IMR-90 (cell line): ENCODE measurements around the gene GHDC. TPM values are rescaled to one million over a fixed set of nuclear protein-coding genes. Genes with fewer than 3 reads are reported as not detected.

Experiments used
- ATAC-seq: fragments of 200-7000 bp; cut with Tn5 transposase; 2 replicates; pipeline ENCODE4 v1.9.1; 2020; ENCODE audit warnings: low read depth, mild to moderate bottlenecking, moderate library complexity
- BruUV-seq: library from RNA; stranded (reverse); fragments of 400-500 nt; replicated peaks from 2 replicates; lab custom pipeline; 2021; lab: Mats Ljungman, UMichigan
- CTCF ChIA-PET: fragments of 300-600 bp; formaldehyde crosslinking; extraction: SDS; loops from one replicate; lab custom pipeline; 2021; ENCODE audit warnings: antibody characterized with exemption; lab: Yijun Ruan, JAX
- POLR2A ChIA-PET: fragments of 300-600 bp; sonication (Branson Sonifier 250); formaldehyde crosslinking; loops from one replicate; lab custom pipeline; 2022; ENCODE audit warnings: antibody characterized with exemption; ENCODE audit not compliant: unreplicated experiment; lab: Charles Lee
- DNase-seq: peaks from one replicate; pipeline ENCODE4 v3.0.0; 2013
- H2AFZ ChIP-seq: replicated peaks from 2 replicates; pipeline ENCODE3; 2013; ENCODE audit warnings: low read length, mild to moderate bottlenecking; ENCODE audit not compliant: poor library complexity
- H2AK5ac ChIP-seq: 2 replicates; pipeline ENCODE4 v1.6.1; 2013; ENCODE audit warnings: low read depth, low read length, inconsistent platforms
- H2AK9ac ChIP-seq: replicated peaks from 2 replicates; pipeline ENCODE3; 2013; ENCODE audit warnings: mild to moderate bottlenecking, low read depth, low read length, moderate library complexity; ENCODE audit not compliant: poor library complexity
- H2BK120ac ChIP-seq: 2 replicates; pipeline ENCODE4 v1.6.1; 2013; ENCODE audit warnings: low read depth, low read length, inconsistent platforms
- H2BK15ac ChIP-seq: 3 replicates; pipeline ENCODE4 v1.6.1; 2013; ENCODE audit warnings: low read depth, low read length, inconsistent platforms
- H2BK20ac ChIP-seq: 2 replicates; pipeline ENCODE4 v1.6.1; 2013; ENCODE audit warnings: low read depth, mild to moderate bottlenecking, inconsistent platforms, low read length, moderate library complexity
- H2BK5ac ChIP-seq: 2 replicates; pipeline ENCODE4 v1.6.1; 2013; ENCODE audit warnings: mild to moderate bottlenecking, low read depth, low read length, inconsistent platforms; ENCODE audit not compliant: poor library complexity, severe bottlenecking
- H3K14ac ChIP-seq: replicated peaks from 2 replicates; pipeline ENCODE4 v1.6.1; 2013; ENCODE audit warnings: low read depth, low read length, inconsistent platforms
- H3K18ac ChIP-seq: 2 replicates; pipeline ENCODE4 v1.6.1; 2013; ENCODE audit warnings: low read depth, low read length, control low read depth
- H3K23ac ChIP-seq: 2 replicates; pipeline ENCODE4 v1.6.1; 2013; ENCODE audit warnings: low read depth, low read length, inconsistent platforms
- H3K27ac ChIP-seq: 2 replicates; pipeline ENCODE4 v1.5.1; 2013; ENCODE audit warnings: mild to moderate bottlenecking, control low read depth, low read length; ENCODE audit not compliant: insufficient read depth
- H3K27me3 ChIP-seq: 2 replicates; pipeline ENCODE4 v1.6.1; 2013; ENCODE audit warnings: low read length; ENCODE audit not compliant: control insufficient read depth, insufficient read depth
- H3K36me3 ChIP-seq: 2 replicates; pipeline ENCODE4 v1.6.1; 2013; ENCODE audit warnings: low read length, mixed read lengths; ENCODE audit not compliant: control insufficient read depth, insufficient read depth
- H3K4ac ChIP-seq: 2 replicates; pipeline ENCODE4 v1.6.1; 2013; ENCODE audit warnings: low read depth, low read length, inconsistent platforms
- H3K4me1 ChIP-seq: 2 replicates; pipeline ENCODE4 v1.6.1; 2013; ENCODE audit warnings: low read length, mixed read lengths; ENCODE audit not compliant: control insufficient read depth, insufficient read depth
- H3K4me2 ChIP-seq: 2 replicates; pipeline ENCODE4 v1.6.1; 2013; ENCODE audit warnings: low read depth, mild to moderate bottlenecking, control low read depth, low read length, moderate library complexity
- H3K4me3 ChIP-seq: 2 replicates; pipeline ENCODE4 v1.5.1; 2013; ENCODE audit warnings: low read depth, mild to moderate bottlenecking, control low read depth, low read length, moderate library complexity; ENCODE audit not compliant: insufficient read depth
- H3K56ac ChIP-seq: 2 replicates; pipeline ENCODE4 v1.6.1; 2013; ENCODE audit warnings: low read length, inconsistent platforms; ENCODE audit not compliant: insufficient read depth; ENCODE audit errors: extremely low read depth
- H3K79me1 ChIP-seq, 2 experiments: 2 replicates each; pipeline ENCODE4 v1.6.1; 2013; ENCODE audit warnings: low read length in 2 of 2, inconsistent platforms in 1 of 2, low read depth in 1 of 2
- H3K9ac ChIP-seq: 2 replicates; pipeline ENCODE4 v1.6.1; 2013; ENCODE audit warnings: low read depth, low read length, control low read depth
- H3K9me1 ChIP-seq: 2 replicates; pipeline ENCODE4 v1.6.1; 2013; ENCODE audit warnings: low read length, inconsistent platforms; ENCODE audit not compliant: insufficient read depth
- H3K9me3 ChIP-seq: 2 replicates; pipeline ENCODE4 v1.6.1; 2013; ENCODE audit warnings: low read length; ENCODE audit not compliant: control insufficient read depth, insufficient read depth
- H4K20me1 ChIP-seq: 2 replicates; pipeline ENCODE4 v1.6.1; 2013; ENCODE audit warnings: low read length, inconsistent platforms; ENCODE audit not compliant: insufficient read depth
- H4K5ac ChIP-seq: 2 replicates; pipeline ENCODE4 v1.6.1; 2013; ENCODE audit warnings: mild to moderate bottlenecking, low read depth, low read length, control low read depth
- H4K8ac ChIP-seq, 2 experiments: 2 replicates each; pipeline ENCODE4 v1.6.1; 2013; ENCODE audit warnings: low read depth in 2 of 2, low read length in 2 of 2, control low read depth in 1 of 2, inconsistent platforms in 1 of 2
- H4K91ac ChIP-seq: 2 replicates; pipeline ENCODE4 v1.6.1; 2013; ENCODE audit warnings: low read depth, low read length, inconsistent platforms; ENCODE audit not compliant: insufficient read depth
- BHLHE40 ChIP-seq: fragments of 150-350 bp; IDR thresholded peaks from 2 replicates; pipeline ENCODE4 v1.6.1; 2016; ENCODE audit warnings: mild to moderate bottlenecking, low read depth, low read length
- CEBPB ChIP-seq: IDR thresholded peaks from 2 replicates; pipeline ENCODE4 v1.6.1; 2012; ENCODE audit warnings: low read depth, low read length, improper control_type of control experiment
- CHD1 ChIP-seq: IDR thresholded peaks from 2 replicates; pipeline ENCODE4 v1.6.1; 2012; ENCODE audit warnings: low read depth, low read length, improper control_type of control experiment
- FOS ChIP-seq: fragments of 150-350 bp; IDR thresholded peaks from 2 replicates; pipeline ENCODE4 v1.6.1; 2016; ENCODE audit warnings: low read depth, low read length
- MAFK ChIP-seq: IDR thresholded peaks from 2 replicates; pipeline ENCODE4 v1.6.1; 2012; ENCODE audit warnings: low read depth, low read length, improper control_type of control experiment
- MAZ ChIP-seq: IDR thresholded peaks from 2 replicates; pipeline ENCODE4 v1.6.1; 2012; ENCODE audit warnings: low read depth, mild to moderate bottlenecking, low read length, improper control_type of control experiment, moderate library complexity, borderline replicate concordance
- POLR2A ChIP-seq: IDR thresholded peaks from 2 replicates; pipeline ENCODE4 v1.6.1; 2012; ENCODE audit warnings: mild to moderate bottlenecking, low read depth, low read length
- RAD21 ChIP-seq: IDR thresholded peaks from 2 replicates; pipeline ENCODE4 v1.6.1; 2012; ENCODE audit warnings: low read length, improper control_type of control experiment
- RCOR1 ChIP-seq: IDR thresholded peaks from 2 replicates; pipeline ENCODE4 v1.6.1; 2012; ENCODE audit warnings: mild to moderate bottlenecking, low read length, improper control_type of control experiment; ENCODE audit not compliant: insufficient replicate concordance
- RFX5 ChIP-seq: IDR thresholded peaks from 2 replicates; pipeline ENCODE4 v1.8.0; 2012; ENCODE audit warnings: low read depth, mild to moderate bottlenecking, low read length, moderate library complexity
- SMC3 ChIP-seq: fragments of 150-350 bp; IDR thresholded peaks from 2 replicates; pipeline ENCODE4 v1.6.1; 2016; ENCODE audit warnings: low read depth, mild to moderate bottlenecking, antibody characterized with exemption, low read length, moderate library complexity
- WGBS, 2 experiments: methylation state at CpG; one replicate each; pipeline versions ENCODE4 v1.1.5 to v1.1.7; 2013; ENCODE audit warnings: missing lambda C conversion rate in 2 of 2; ENCODE audit not compliant: insufficient read length in 1 of 2; ENCODE audit errors: extremely low coverage in 2 of 2; 5-methylcytosine and 5-hydroxymethylcytosine counted together
- dilution Hi-C: fragments of 300-500 bp; cut with HindIII; formaldehyde crosslinking; loops from one replicate; pipeline ENCODE4 v1.14.3; 2018; ENCODE audit warnings: low sequenced_read_pairs; ENCODE audit not compliant: unreplicated experiment
- in situ Hi-C: fragments of 300-500 bp; cut with MboI; formaldehyde crosslinking; loops from 3 replicates; pipeline ENCODE4 v1.14.3; 2019; ENCODE audit warnings: low sequenced_read_pairs, inconsistent platforms, mixed read lengths
- intact Hi-C: fragments of 100-400 bp; cut with micrococcal nuclease; formaldehyde crosslinking; loops from 2 replicates; pipeline ENCODE4 v1.10.0; 2022
- polyA plus RNA-seq, 3 experiments: library from polyadenylated mRNA; depleted of rRNA; stranded (reverse); fragments of >200 nt; gene quantifications; 2 replicates each; pipeline ENCODE4 v1.2.3, GENCODE V29; 2012; ENCODE audit warnings: low replicate concordance in 1 of 3
- total RNA-seq: library from RNA; depleted of rRNA; stranded (reverse); fragments of >200 nt; gene quantifications from 2 replicates; pipeline ENCODE4 v1.2.3, GENCODE V29; 2012
- TF ChIP-seq, protein P1 (sequence below): fragments of 150-350 bp; IDR thresholded peaks from 2 replicates; pipeline ENCODE4 v1.6.1; 2016; ENCODE audit warnings: low read depth, mild to moderate bottlenecking, low read length, moderate library complexity, borderline replicate concordance

Gene GHDC
- total and polyA plus RNA-seq, 2 of the 4 experiments (the other 2 are of a cell fraction), result 5.2 to 8.1 TPM

DNA sequence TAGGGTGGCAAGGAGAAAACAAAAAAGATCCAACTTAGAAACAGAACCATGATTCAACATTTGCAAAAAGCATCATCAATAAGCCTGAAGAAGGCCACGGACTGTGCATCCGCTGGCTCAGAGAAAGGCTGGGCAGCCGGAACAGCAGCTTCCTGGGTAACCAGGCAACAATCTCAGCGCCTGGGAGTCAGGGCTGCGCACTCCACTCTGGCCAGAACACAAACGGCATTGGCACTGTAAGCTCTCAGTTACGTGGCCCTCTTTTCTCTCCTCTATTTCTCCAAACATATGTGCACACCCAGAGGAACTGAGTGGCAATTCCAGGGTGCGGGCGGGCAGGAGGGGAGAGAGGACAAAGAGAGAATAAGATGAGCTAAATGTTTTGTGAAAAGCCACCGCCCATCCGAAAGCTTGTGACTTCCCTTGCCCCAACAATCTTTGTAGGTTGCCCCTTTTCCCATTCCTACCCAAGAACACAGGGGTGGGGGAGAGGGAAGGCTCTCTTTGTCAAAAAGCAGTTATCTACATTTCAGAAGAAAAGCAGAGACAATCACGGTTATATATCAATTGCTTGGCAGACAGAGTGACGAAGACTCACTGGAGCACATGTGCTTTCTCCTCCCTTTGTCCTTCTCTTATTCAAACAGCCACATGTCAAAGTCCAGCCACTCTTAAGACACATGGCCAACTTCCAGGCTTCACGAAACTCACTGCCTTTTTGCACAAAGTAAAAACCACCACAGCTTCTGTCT is 6.6 kb upstream of the GHDC start (continued):
- no peak for TF ChIP-seq RAD21

DNA sequence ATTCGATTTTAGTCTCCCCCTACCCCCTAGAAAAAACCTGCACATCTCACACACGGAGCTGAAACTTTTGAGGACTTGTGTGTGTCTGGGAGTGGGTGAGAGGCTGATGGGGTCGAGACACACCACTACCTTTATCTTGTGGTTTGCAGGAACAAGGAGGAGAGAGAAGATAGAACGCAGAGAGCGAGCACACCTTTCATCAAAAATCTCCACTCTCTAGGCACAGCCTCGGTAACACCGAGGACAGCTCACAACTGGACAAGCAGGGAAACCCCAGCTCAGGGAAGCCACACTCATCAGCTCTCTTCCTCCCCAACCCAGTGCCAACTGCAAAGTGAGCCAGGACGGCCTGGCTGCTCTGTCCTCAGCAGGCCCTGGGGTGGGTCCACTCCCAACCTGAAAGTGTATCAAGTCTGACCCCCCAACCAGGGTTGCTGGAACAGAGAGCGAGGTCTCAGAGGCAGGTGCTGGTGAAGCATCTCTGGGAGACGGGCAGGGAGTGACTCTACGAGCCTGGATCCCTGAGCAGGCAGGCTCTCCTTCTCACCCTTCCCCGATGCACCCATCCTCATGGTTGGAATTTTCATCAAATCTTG is 5.2 kb upstream of the GHDC start:
- H4K20me1 ChIP-seq, result peaks cover 3% of the 10 kb centered on the region; the same call in 1 of the 2 replicates
- ATAC-seq (no peak), DNase-seq (no peak)
- ChIA-PET POLR2A (no interaction called here), CTCF (no interaction called here)
- no peak overlapping the region for H3K4ac ChIP-seq
- no peak overlapping the region for H2AFZ ChIP-seq
- no CpG with 5 or more reads among the region's 12 CpGs for WGBS, 2 experiments
- H3K36me3 ChIP-seq, result peaks cover 34% of the 10 kb centered on the region
- H3K18ac ChIP-seq, result no peak overlapping the region
- H3K4me1 ChIP-seq, result no peaks in the 10 kb centered on the region
- no TSS peak for BruUV-seq
- intact Hi-C loops (no loop called here), dilution Hi-C loops (no loop called here), in situ Hi-C loops (no loop called here)
- peaks cover 0 to 3% of the 10 kb centered on the region in 2 experiments; a peak in 2 of 4 replicates for H3K79me1 ChIP-seq
- H2AK9ac ChIP-seq, result no peak overlapping the region
- no peak overlapping the region for H2BK5ac ChIP-seq
- H3K27ac ChIP-seq, result no peak overlapping the region
- H2BK20ac ChIP-seq, result no peak overlapping the region
- no peak for TF ChIP-seq RFX5
- TF ChIP-seq FOS, result no peak
- no peak for TF ChIP-seq SMC3
- no peak for TF ChIP-seq RCOR1
- TF ChIP-seq CHD1, result no peak
- TF ChIP-seq, protein P1, sequence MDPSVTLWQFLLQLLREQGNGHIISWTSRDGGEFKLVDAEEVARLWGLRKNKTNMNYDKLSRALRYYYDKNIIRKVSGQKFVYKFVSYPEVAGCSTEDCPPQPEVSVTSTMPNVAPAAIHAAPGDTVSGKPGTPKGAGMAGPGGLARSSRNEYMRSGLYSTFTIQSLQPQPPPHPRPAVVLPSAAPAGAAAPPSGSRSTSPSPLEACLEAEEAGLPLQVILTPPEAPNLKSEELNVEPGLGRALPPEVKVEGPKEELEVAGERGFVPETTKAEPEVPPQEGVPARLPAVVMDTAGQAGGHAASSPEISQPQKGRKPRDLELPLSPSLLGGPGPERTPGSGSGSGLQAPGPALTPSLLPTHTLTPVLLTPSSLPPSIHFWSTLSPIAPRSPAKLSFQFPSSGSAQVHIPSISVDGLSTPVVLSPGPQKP, result no peak
- TF ChIP-seq CEBPB, result no peak
- no peak for TF ChIP-seq MAZ
- TF ChIP-seq POLR2A, result no peak
- no peak for TF ChIP-seq RAD21
- no peak for TF ChIP-seq BHLHE40
- TF ChIP-seq MAFK, result no peak
- H3K4me3 ChIP-seq, result no peak overlapping the region
- H4K91ac ChIP-seq, result no peak overlapping the region
- H3K56ac ChIP-seq, result no peak overlapping the region
- H2BK120ac ChIP-seq, result no peak overlapping the region
- no peak overlapping the region for H3K4me2 ChIP-seq
- no peaks in the 10 kb centered on the region for H3K27me3 ChIP-seq
- H4K8ac ChIP-seq, result no peak overlapping the region
- H2AK5ac ChIP-seq, result no peak overlapping the region
- no peaks in the 10 kb centered on the region for H3K9me3 ChIP-seq
- H2BK15ac ChIP-seq, result no peak overlapping the region
- H3K9ac ChIP-seq, result no peak overlapping the region
- H3K23ac ChIP-seq, result no peak overlapping the region
- no peak overlapping the region for H4K5ac ChIP-seq
- H3K14ac ChIP-seq, result no peak overlapping the region
- H3K9me1 ChIP-seq, result peaks cover 6% of the 10 kb centered on the region
